IPS DF 19.7 (cell line): ENCODE results near the gene MBNL2.

Source experiments
- DNase-seq: peaks from one replicate; pipeline ENCODE4 v3.0.0-alpha.2; 2013; ENCODE audit warnings: low read depth, low spot score

The MBNL2 gene

DNA sequence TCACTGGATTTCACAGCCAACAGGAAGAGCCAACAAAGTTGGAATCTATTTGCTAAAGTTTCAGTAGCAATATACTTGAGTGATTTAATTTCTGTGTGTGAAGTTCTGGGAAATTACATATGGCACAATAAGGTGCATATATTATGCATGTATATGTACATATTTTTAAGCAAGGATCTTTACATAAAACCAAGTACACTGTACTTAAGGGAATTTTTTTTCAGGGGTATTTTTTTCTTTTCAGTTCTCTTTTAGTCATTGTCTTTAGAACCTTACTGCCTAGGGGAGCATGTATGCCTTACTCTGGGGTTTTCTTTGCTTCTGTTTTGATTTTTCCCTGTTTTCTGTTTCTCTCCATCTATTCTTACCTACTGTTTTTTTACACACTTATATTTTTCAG, 219.2 kb downstream of the MBNL2 start:
- DNase-seq, result no peak
